ENCODE results near the gene DUSP9. TPM values are rescaled to one million over a fixed set of nuclear protein-coding genes. Genes with fewer than 3 reads are reported as not detected.
A peak's percentile ranks its signal among the peaks of the same experiment; 100 is the strongest.

Gene DUSP9
- total and polyA plus RNA-seq, 10 of the 15 experiments (the other 5 are each of a cell fraction or from before 2014, with no cell fraction given), result 0.10 TPM; not detected in 9

DNA sequence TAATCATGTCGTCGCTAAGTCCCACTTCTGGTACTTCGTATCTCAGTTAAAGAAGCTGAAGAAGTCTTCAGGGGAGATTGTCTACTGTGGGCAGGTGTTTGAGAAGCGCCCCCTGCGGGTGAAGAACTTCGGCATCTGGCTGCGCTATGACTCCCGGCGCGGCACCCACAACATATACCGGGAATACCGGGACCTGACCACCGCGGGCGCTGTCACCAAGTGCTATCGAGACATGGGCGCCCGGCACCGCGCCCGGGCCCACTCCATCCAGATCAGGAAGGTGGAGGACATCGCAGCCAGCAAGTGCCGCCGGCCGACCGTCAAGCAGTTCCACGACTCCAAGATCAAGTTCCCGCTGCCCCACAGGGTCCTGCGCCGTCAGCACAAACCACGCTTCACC is 15.3 kb downstream of the DUSP9 start (continued):
- TF ChIP-seq TCF3 (IDR thresholded peaks at IDR 0.05; ENCODE audit: borderline replicate concordance, insufficient read depth, low read depth, low read length) (no peak), RAD21 (IDR thresholded peaks at IDR 0.05; ENCODE audit: insufficient read depth, low read depth, low read length) (peak; percentile 39), YY1 (IDR thresholded peaks at IDR 0.05; ENCODE audit: low read depth, low read length) (no peak), MEF2B (IDR thresholded peaks at IDR 0.05; ENCODE audit: partially characterized antibody, poor library complexity, severe bottlenecking) (no peak)
- TF ChIP-seq, protein P1, sequence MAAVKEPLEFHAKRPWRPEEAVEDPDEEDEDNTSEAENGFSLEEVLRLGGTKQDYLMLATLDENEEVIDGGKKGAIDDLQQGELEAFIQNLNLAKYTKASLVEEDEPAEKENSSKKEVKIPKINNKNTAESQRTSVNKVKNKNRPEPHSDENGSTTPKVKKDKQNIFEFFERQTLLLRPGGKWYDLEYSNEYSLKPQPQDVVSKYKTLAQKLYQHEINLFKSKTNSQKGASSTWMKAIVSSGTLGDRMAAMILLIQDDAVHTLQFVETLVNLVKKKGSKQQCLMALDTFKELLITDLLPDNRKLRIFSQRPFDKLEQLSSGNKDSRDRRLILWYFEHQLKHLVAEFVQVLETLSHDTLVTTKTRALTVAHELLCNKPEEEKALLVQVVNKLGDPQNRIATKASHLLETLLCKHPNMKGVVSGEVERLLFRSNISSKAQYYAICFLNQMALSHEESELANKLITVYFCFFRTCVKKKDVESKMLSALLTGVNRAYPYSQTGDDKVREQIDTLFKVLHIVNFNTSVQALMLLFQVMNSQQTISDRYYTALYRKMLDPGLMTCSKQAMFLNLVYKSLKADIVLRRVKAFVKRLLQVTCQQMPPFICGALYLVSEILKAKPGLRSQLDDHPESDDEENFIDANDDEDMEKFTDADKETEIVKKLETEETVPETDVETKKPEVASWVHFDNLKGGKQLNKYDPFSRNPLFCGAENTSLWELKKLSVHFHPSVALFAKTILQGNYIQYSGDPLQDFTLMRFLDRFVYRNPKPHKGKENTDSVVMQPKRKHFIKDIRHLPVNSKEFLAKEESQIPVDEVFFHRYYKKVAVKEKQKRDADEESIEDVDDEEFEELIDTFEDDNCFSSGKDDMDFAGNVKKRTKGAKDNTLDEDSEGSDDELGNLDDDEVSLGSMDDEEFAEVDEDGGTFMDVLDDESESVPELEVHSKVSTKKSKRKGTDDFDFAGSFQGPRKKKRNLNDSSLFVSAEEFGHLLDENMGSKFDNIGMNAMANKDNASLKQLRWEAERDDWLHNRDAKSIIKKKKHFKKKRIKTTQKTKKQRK (IDR thresholded peaks at IDR 0.05; ENCODE audit: low read depth, low read length), result no peak
- TF ChIP-seq, protein P2, sequence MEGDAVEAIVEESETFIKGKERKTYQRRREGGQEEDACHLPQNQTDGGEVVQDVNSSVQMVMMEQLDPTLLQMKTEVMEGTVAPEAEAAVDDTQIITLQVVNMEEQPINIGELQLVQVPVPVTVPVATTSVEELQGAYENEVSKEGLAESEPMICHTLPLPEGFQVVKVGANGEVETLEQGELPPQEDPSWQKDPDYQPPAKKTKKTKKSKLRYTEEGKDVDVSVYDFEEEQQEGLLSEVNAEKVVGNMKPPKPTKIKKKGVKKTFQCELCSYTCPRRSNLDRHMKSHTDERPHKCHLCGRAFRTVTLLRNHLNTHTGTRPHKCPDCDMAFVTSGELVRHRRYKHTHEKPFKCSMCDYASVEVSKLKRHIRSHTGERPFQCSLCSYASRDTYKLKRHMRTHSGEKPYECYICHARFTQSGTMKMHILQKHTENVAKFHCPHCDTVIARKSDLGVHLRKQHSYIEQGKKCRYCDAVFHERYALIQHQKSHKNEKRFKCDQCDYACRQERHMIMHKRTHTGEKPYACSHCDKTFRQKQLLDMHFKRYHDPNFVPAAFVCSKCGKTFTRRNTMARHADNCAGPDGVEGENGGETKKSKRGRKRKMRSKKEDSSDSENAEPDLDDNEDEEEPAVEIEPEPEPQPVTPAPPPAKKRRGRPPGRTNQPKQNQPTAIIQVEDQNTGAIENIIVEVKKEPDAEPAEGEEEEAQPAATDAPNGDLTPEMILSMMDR (IDR thresholded peaks at IDR 0.05 in 2 of 3, conservative IDR thresholded peaks at IDR 0.05 in 1 of 3; ENCODE audit: control insufficient read depth in 2 of 3, extremely low read depth in 1 of 3, insufficient read depth in 1 of 3, low read depth in 3 of 3, low read length in 3 of 3), result peak; percentile 23 to 35 (median 35); a peak in 5 of 6 replicates
- TF ChIP-seq, protein P3, sequence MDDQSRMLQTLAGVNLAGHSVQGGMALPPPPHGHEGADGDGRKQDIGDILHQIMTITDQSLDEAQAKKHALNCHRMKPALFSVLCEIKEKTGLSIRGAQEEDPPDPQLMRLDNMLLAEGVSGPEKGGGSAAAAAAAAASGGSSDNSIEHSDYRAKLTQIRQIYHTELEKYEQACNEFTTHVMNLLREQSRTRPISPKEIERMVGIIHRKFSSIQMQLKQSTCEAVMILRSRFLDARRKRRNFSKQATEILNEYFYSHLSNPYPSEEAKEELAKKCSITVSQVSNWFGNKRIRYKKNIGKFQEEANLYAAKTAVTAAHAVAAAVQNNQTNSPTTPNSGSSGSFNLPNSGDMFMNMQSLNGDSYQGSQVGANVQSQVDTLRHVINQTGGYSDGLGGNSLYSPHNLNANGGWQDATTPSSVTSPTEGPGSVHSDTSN (IDR thresholded peaks at IDR 0.05; ENCODE audit: insufficient replicate concordance, low read depth, low read length), result no peak

Measured in GM12878 (cell line).